HCT116 (cell line): ENCODE measurements around the gene RHOB. TPM values are rescaled to one million over a fixed set of nuclear protein-coding genes. Genes with fewer than 3 reads are reported as not detected.
"Not testable (repeated sequence)": the region's sequence is repeated elsewhere in the genome, so short reads cannot be mapped to it uniquely, and the experiment has no call there.

Experiments
- ATAC-seq: fragments of 200-7000 bp; cut with Tn5 transposase; 2 replicates; pipeline ENCODE4 v1.9.1; 2020; ENCODE audit warnings: mild to moderate bottlenecking, moderate library complexity
- BruUV-seq: library from RNA; stranded (reverse); fragments of 400-500 nt; replicated peaks from 2 replicates; lab custom pipeline; 2021; lab: Mats Ljungman, UMichigan
- CTCF ChIA-PET: fragments of 300-600 bp; sonication (Branson Sonifier 250); formaldehyde crosslinking; loops from one replicate; lab custom pipeline; 2021; ENCODE audit warnings: antibody characterized with exemption; lab: Charles Lee
- POLR2A ChIA-PET: fragments of 300-600, 350-600 bp; sonication (Branson Sonifier 250); formaldehyde crosslinking; loops from one replicate; lab custom pipeline; 2021; ENCODE audit warnings: antibody characterized with exemption; lab: Charles Lee
- RAD21 ChIA-PET, 2 experiments: fragments of 300-600 bp; sonication (Branson Sonifier 250); formaldehyde crosslinking; loops; one replicate each; lab custom pipeline; 2023; ENCODE audit warnings: low total read pairs in 2 of 2; ENCODE audit not compliant: uncharacterized antibody in 2 of 2, unreplicated experiment in 2 of 2, low non-redundant PET in 1 of 2; lab: Charles Lee
- DNase-seq: peaks from one replicate; pipeline ENCODE4 v3.0.0-alpha.2; 2010; ENCODE audit warnings: low read depth, low spot score
- H2AFZ ChIP-seq: fragments of 200-600 bp; shearing (Covaris generic), sonication (generic); 2 replicates; pipeline ENCODE4 v1.6.1; 2017; ENCODE audit warnings: low read depth, mixed run types, mixed read lengths, antibody characterized with exemption, low read length; ENCODE audit not compliant: poor library complexity, severe bottlenecking
- H3K27ac ChIP-seq: 2 replicates; pipeline ENCODE4 v1.5.1; 2012; ENCODE audit warnings: low read depth, low read length
- H3K27me3 ChIP-seq: fragments of 200-600 bp; sonication (generic); 2 replicates; pipeline ENCODE4 v1.6.1; 2016; ENCODE audit warnings: mixed run types, low read length, mixed read lengths; ENCODE audit not compliant: insufficient read depth
- H3K36me3 ChIP-seq, 2 experiments: fragments of 200-500 bp in 1 of 2; fragments of 200-600 bp in 1 of 2; sonication (Bioruptor generic) in 1 of 2; sonication (generic) in 1 of 2; 2 replicates each; pipeline versions ENCODE4 v1.5.1 to v1.6.1; 2014 to 2016; ENCODE audit warnings: low read length in 2 of 2, inconsistent platforms in 1 of 2, mixed read lengths in 1 of 2, mixed run types in 1 of 2; ENCODE audit not compliant: insufficient read depth in 2 of 2, control insufficient read depth in 1 of 2
- H3K4me1 ChIP-seq, 2 experiments: fragments of 200-600 bp in 1 of 2; sonication (generic) in 1 of 2; 2 replicates each; pipeline versions ENCODE4 v1.5.1 to v1.6.1; 2012 to 2017; ENCODE audit warnings: low read length in 2 of 2, inconsistent platforms in 1 of 2, mild to moderate bottlenecking in 1 of 2, mixed read lengths in 1 of 2, mixed run types in 1 of 2, moderate library complexity in 1 of 2; ENCODE audit not compliant: insufficient read depth in 2 of 2, control insufficient read depth in 1 of 2
- H3K4me2 ChIP-seq: fragments of 200-600 bp; sonication (generic); 2 replicates; pipeline ENCODE4 v1.6.1; 2017; ENCODE audit warnings: mixed run types, low read length, mixed read lengths
- H3K4me3 ChIP-seq, 2 experiments: fragments of 200-600 bp in 1 of 2; sonication (generic) in 1 of 2; replicated peaks in 1 of 2; 2 replicates each; pipeline ENCODE4 v1.5.1; 2011 to 2016; ENCODE audit warnings: low read length in 2 of 2, control low read depth in 1 of 2, low read depth in 1 of 2, mild to moderate bottlenecking in 1 of 2, mixed read lengths in 1 of 2, mixed run types in 1 of 2
- H3K79me2 ChIP-seq: fragments of 200-600 bp; sonication (generic); 2 replicates; pipeline ENCODE4 v1.6.1; 2017; ENCODE audit warnings: mild to moderate bottlenecking, mixed run types, low read length, moderate library complexity, mixed read lengths; ENCODE audit not compliant: insufficient read depth
- H3K9ac ChIP-seq: fragments of 200-600 bp; sonication (generic); 2 replicates; pipeline ENCODE4 v1.6.1; 2016; ENCODE audit warnings: low read length, mixed read lengths
- H3K9me2 ChIP-seq: fragments of 200-600 bp; sonication (generic), shearing (Covaris generic); 2 replicates; pipeline ENCODE4 v1.6.1; 2017; ENCODE audit warnings: mixed run types, mild to moderate bottlenecking, moderate library complexity; ENCODE audit not compliant: insufficient read depth
- H3K9me3 ChIP-seq, 2 experiments: fragments of 200-500 bp in 1 of 2; fragments of 200-600 bp in 1 of 2; sonication (Bioruptor generic) in 1 of 2; sonication (generic) in 1 of 2; 2 replicates each; pipeline ENCODE4 v1.6.1; 2014 to 2017; ENCODE audit warnings: low read length in 2 of 2, mixed read lengths in 2 of 2, inconsistent platforms in 1 of 2, low read depth in 1 of 2, mild to moderate bottlenecking in 1 of 2, mixed run types in 1 of 2, moderate library complexity in 1 of 2; ENCODE audit not compliant: control insufficient read depth in 1 of 2, insufficient read depth in 1 of 2
- H4K20me1 ChIP-seq: fragments of 200-600 bp; sonication (generic), shearing (Covaris generic); 2 replicates; pipeline ENCODE4 v1.6.1; 2017; ENCODE audit warnings: mixed run types, mild to moderate bottlenecking, moderate library complexity; ENCODE audit not compliant: insufficient read depth
- CEBPB ChIP-seq: IDR thresholded peaks from 2 replicates; pipeline ENCODE4 v1.6.1; 2012; ENCODE audit warnings: low read depth
- CTCF ChIP-seq, 3 experiments: fragments of 200-600 bp in 1 of 3; sonication (generic) in 1 of 3; IDR thresholded peaks in 2 of 3; conservative IDR thresholded peaks in 1 of 3; 2 replicates each; pipeline ENCODE4 v1.5.1; 2012 to 2017; ENCODE audit warnings: low read depth in 2 of 3, low read length in 2 of 3, antibody characterized with exemption in 1 of 3, borderline replicate concordance in 1 of 3, control low read depth in 1 of 3, mild to moderate bottlenecking in 1 of 3, mixed read lengths in 1 of 3, mixed run types in 1 of 3, moderate library complexity in 1 of 3; ENCODE audit not compliant: insufficient read depth in 1 of 3
- EZH2 ChIP-seq: fragments of 200-600 bp; sonication (generic); IDR thresholded peaks from 2 replicates; pipeline ENCODE4 v1.6.1; 2017; ENCODE audit warnings: antibody characterized with exemption, mixed run types
- EZH2phosphoT487 ChIP-seq: fragments of 200-600 bp; IDR thresholded peaks from 2 replicates; pipeline ENCODE4 v1.6.1; 2018; ENCODE audit warnings: antibody characterized with exemption, borderline replicate concordance
- POLR2AphosphoS5 ChIP-seq: IDR thresholded peaks from 2 replicates; pipeline ENCODE4 v1.6.1; 2011; ENCODE audit warnings: mild to moderate bottlenecking, low read depth, low read length, moderate library complexity
- SIN3A ChIP-seq: IDR thresholded peaks from 2 replicates; pipeline ENCODE4 v1.6.1; 2012; ENCODE audit warnings: low read depth
- YY1 ChIP-seq: IDR thresholded peaks from 2 replicates; pipeline ENCODE4 v1.6.1; 2011; ENCODE audit warnings: low read length, low read depth, moderate library complexity, mild to moderate bottlenecking; ENCODE audit not compliant: insufficient replicate concordance; ENCODE audit errors: extremely low read depth
- intact Hi-C: fragments of 100-400 bp; cut with micrococcal nuclease; formaldehyde crosslinking; loops from 2 replicates; pipeline ENCODE4 v1.10.0; 2022
- total RNA-seq: library from RNA; stranded (reverse); gene quantifications from one replicate; pipeline ENCODE4 v1.2.1, GENCODE V29; 2021; ENCODE audit not compliant: unreplicated experiment

The RHOB gene
- total RNA-seq, 1 experiment from 2014 or later, result 72.9 TPM

DNA sequence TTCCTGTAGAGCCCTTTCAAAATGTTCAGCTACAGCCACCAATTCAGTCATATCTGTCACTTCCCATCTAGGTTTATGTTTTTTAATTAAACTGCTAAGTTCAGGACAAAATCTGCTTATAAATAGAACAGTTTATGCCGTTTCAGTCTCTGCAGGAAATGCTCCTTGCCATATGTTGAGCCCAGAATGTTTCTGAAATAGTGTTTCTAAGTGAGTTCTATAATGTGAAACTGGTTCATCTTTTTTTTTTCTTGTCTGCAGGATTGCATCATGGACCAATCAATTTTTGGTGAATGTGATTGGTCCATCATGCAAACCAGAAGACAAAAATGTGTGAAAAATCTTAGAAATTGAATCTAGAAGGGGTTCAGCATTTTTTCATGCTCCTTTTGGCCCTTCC lies 30.2 kb upstream of the RHOB start:
- H2AFZ ChIP-seq, result no peak overlapping the region
- H3K36me3 ChIP-seq, result no peaks in the 10 kb centered on the region
- BruUV-seq, result no TSS peak
- H3K27me3 ChIP-seq, result no peaks in the 10 kb centered on the region
- CTCF ChIA-PET, result no interaction called here
- DNase-seq (no peak), ATAC-seq (no peak)
- intact Hi-C loops, result no loop called here
- no peaks in the 10 kb centered on the region for H3K9me3 ChIP-seq
- no peaks in the 10 kb centered on the region for H3K79me2 ChIP-seq
- no peak overlapping the region for H3K4me3 ChIP-seq
- POLR2A ChIA-PET, result no interaction called here
- H4K20me1 ChIP-seq, result no peaks in the 10 kb centered on the region
- TF ChIP-seq CEBPB (no peak), CTCF (IDR thresholded peaks at IDR 0.05 in 2 of 3, conservative IDR thresholded peaks at IDR 0.05 in 1 of 3; ENCODE audit: borderline replicate concordance in 1 of 3, insufficient read depth in 1 of 3, low read depth in 2 of 3, low read length in 2 of 3) (no peak), SIN3A (no peak), EZH2 (no peak), YY1 (no peak), EZH2phosphoT487 (no peak), POLR2AphosphoS5 (no peak)
- RAD21 ChIA-PET, result no interaction called here
- H3K27ac ChIP-seq, result no peak overlapping the region
- H3K9ac ChIP-seq, result no peak overlapping the region
- no peaks in the 10 kb centered on the region for H3K4me1 ChIP-seq
- H3K9me2 ChIP-seq, result 0 out of 2 replicates have a peak, but pooled peaks cover 7% of the 10 kb centered on the region
- no peak overlapping the region for H3K4me2 ChIP-seq

GRCh38 chr2:20417230-20417821 lies 29.5 kb upstream of the RHOB start:
- H3K27me3 ChIP-seq, H4K20me1 ChIP-seq, H3K36me3 ChIP-seq, H3K9me2 ChIP-seq, H3K4me2 ChIP-seq, DNase-seq, intact Hi-C loops, H3K27ac ChIP-seq, RAD21 ChIA-PET, ATAC-seq, H3K9ac ChIP-seq, H2AFZ ChIP-seq, H3K4me3 ChIP-seq, POLR2A ChIA-PET, BruUV-seq, H3K4me1 ChIP-seq, CTCF ChIA-PET, H3K79me2 ChIP-seq, H3K9me3 ChIP-seq: not testable (repeated sequence)
